ENCODE data around the gene IMMP2L.

IMMP2L gene

DNA sequence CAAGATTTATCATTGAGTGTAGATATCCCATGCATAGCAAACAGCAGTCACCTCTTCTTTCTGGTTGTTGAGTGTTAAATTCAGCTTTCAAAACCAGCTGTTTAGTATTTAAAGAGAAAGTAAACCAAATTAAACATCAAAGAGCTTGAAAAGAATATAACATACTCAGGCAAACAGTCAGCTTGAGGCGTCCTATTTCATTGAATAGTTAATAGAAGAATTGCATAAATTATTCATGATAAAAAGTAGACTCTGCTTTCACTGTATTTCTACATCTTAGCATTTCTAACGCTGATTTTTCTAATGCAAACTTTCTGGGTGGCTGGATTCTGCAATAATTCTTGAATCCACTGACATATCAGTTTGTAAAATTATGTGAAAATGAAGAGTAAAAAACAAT is 935.9 kb downstream of the IMMP2L start:
- DNase-seq (ENCODE audit: low read depth), result no peak

GRCh38 chr7:110625294-110625693 is 937.0 kb downstream of the IMMP2L start:
- no peak for DNase-seq (ENCODE audit: low read depth)

- no peak for DNase-seq (ENCODE audit: low read depth)
Observed at GRCh38 chr7:110623436-110623835, 938.9 kb downstream of the IMMP2L start.

DNA sequence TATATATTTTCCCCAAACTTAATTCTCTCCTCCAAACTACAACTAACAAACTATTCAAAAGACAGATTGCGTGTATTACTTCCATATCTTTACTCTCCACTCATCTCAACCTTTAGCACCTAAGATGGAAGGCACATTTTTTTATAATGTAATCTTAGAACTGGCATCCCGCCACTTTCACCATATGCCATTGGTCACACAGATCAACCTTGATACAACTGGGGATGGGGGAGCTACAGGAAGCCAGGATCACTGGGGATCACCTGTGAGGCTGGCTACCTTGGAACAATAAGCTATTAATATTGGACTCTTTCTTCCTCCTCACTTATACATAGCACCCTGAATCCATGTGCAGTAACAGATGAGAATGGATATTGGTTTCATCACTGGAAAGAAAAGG is 941.0 kb downstream of the IMMP2L start:
- DNase-seq (ENCODE audit: low read depth), result no peak

- DNase-seq (ENCODE audit: low read depth), result no peak
Observed at GRCh38 chr7:110620110-110620735, 942.1 kb downstream of the IMMP2L start.
